Measurements from ENCODE around the gene RABAC1. TPM values are rescaled to one million over a fixed set of nuclear protein-coding genes. Genes with fewer than 3 reads are reported as not detected.

The RABAC1 gene
- total RNA-seq, 4 donors from 2014 or later = 75.6 to 235 (median 165) TPM

DNA sequence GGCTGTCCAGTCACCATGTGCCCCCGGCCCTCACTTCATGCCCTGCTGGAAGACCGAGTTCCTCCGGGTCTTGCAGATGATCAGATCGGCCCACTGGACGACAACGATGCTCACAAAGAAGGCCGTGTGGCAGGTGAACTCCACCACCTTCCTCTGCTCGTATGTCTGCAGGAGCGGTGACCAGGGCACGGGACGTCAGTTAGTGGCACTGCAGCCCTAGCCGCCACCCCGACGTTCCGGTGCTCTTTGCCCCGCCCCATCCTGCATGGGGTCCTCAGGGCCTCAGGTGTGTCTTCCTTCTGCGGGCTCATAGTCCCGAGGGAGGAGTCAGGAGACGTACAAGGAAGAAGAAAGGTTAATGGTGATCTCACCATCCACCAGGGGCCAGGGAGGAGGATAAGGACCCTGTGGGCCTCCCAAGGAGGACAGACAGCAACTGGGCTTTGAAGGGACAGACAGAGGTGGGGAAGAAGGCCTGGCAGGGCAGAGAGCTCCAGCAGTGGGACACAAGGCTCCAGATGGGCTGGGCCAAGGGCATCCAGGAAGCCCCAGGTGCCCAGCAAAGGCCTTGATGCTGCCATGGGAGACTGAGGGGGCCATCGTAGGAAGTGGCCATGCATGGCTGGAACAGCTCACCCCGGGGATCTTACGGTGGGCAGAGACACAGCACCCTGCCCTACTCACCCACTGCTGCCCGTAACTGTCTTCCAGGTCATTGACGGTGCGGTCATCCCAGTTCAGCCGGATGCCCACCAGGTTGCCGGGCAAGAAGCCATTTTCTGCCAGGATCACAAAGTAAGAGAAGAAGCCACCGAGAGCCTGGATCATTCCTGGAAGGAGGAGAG is 9.9 kb upstream of the RABAC1 start:
- TF ChIP-seq POLR2AphosphoS5 (IDR thresholded peaks at IDR 0.05) (no peak), EP300 (IDR thresholded peaks at IDR 0.05; ENCODE audit: low read depth) (no peak), POLR2A (IDR thresholded peaks at IDR 0.05) (no peak)
- TF ChIP-seq, protein P1, sequence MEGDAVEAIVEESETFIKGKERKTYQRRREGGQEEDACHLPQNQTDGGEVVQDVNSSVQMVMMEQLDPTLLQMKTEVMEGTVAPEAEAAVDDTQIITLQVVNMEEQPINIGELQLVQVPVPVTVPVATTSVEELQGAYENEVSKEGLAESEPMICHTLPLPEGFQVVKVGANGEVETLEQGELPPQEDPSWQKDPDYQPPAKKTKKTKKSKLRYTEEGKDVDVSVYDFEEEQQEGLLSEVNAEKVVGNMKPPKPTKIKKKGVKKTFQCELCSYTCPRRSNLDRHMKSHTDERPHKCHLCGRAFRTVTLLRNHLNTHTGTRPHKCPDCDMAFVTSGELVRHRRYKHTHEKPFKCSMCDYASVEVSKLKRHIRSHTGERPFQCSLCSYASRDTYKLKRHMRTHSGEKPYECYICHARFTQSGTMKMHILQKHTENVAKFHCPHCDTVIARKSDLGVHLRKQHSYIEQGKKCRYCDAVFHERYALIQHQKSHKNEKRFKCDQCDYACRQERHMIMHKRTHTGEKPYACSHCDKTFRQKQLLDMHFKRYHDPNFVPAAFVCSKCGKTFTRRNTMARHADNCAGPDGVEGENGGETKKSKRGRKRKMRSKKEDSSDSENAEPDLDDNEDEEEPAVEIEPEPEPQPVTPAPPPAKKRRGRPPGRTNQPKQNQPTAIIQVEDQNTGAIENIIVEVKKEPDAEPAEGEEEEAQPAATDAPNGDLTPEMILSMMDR (IDR thresholded peaks at IDR 0.05) = no peak
- in situ Hi-C loops (cut with MboI; ENCODE audit: low pct_ligation_motif_present in 1 of 4, low pct_unique_long_range_greater_than_20kb in 1 of 4, low sequenced_read_pairs in 3 of 4) = no loop called here
- DNase-seq = no peak
- H3K27me3 ChIP-seq = peaks cover 4% of the 10 kb centered on the region
- no peak overlapping the region for H3K4me3 ChIP-seq
- H3K9me3 ChIP-seq = no peaks in the 10 kb centered on the region
- intact Hi-C loops (cut with DNase I; ENCODE audit: low total_unique reads) = no loop called here
- H3K4me1 ChIP-seq = no peaks in the 10 kb centered on the region
- no peak overlapping the region for H3K27ac ChIP-seq
- 55 to 73% methylated on average over 8 to 28 of the region's 28 CpGs for WGBS, 2 donors (ENCODE audit: low coverage in 1 of 2)
- no peaks in the 10 kb centered on the region for H3K36me3 ChIP-seq

DNA sequence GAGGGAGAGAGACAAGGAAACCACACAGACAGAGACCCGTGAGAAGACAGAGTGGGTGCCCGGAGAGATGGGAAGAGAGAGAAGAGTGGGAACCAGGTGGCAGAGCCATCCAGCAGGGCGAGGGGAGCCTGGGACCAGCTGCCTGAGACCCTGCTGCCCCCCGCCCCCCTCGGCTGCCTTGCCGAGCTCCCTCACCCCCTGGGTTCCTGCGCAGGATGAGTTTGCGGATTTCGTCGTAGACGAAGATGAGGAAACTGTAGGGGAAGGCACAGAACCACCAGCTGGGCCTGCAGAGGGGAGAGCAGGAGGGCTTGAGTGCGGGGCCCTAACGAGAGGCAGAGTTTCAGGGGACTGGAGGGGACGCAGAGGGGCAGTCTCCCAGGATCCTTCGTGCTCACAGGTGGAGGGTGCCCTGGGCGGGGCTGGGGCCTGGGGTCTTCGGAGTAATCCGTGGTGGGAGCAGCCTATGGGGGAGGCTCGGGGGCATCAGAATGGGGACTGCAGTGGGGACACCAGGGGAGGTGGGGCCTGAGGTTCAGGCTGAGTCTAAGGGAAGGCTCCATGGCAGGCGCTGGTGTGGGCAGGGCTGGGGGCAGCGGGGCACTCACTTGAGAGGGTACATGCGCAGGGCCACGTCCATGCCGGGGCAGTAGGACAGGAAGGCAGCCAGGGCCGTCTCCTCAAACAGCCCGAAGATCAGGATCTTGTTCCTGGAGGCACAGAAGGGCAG is 8.1 kb upstream of the RABAC1 start:
- Histone ChIP-seq H3K36me3 (no peaks in the 10 kb centered on the region), H3K4me1 (no peaks in the 10 kb centered on the region), H3K4me3 (no peak overlapping the region), H3K9me3 (no peaks in the 10 kb centered on the region), H3K27me3 (peaks cover 4% of the 10 kb centered on the region), H3K27ac (no peak overlapping the region)
- in situ Hi-C loops (cut with MboI; ENCODE audit: low pct_ligation_motif_present in 1 of 4, low pct_unique_long_range_greater_than_20kb in 1 of 4, low sequenced_read_pairs in 3 of 4) = no loop called here
- no peak for TF ChIP-seq POLR2AphosphoS5 (IDR thresholded peaks at IDR 0.05)
- TF ChIP-seq EP300 (IDR thresholded peaks at IDR 0.05; ENCODE audit: low read depth) = no peak
- no peak for TF ChIP-seq POLR2A (IDR thresholded peaks at IDR 0.05)
- DNase-seq = no peak
- intact Hi-C loops (cut with DNase I; ENCODE audit: low total_unique reads) = no loop called here
- WGBS, 2 donors (ENCODE audit: low coverage in 1 of 2) = 50 to 76% methylated on average over 2 to 26 of the region's 26 CpGs

DNA sequence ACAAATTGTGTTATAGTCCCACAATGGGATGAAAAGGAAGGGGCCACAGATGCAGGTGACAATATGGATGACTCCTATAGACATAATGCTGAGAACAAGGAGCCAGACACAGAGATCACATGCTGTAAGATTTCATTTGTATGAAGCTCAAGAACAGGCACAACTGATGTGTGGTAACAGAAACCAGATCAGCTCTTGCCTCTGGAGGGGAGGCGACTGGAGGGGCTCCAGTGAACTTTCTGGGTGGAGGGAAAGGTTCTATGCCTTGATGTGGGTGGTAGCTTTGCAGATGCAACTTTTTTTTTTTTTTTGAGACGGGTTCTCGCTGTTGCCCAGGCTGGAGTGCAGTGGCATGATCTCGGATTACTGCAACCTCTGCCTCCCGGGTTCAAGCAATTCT is 6.0 kb upstream of the RABAC1 start:
- H3K27ac ChIP-seq = no peak overlapping the region
- intact Hi-C loops (cut with DNase I; ENCODE audit: low total_unique reads) (no loop called here), in situ Hi-C loops (cut with MboI; ENCODE audit: low pct_ligation_motif_present in 1 of 4, low pct_unique_long_range_greater_than_20kb in 1 of 4, low sequenced_read_pairs in 3 of 4) (no loop called here)
- H3K9me3 ChIP-seq = no peaks in the 10 kb centered on the region
- no peak for TF ChIP-seq POLR2AphosphoS5 (IDR thresholded peaks at IDR 0.05)
- TF ChIP-seq POLR2A (IDR thresholded peaks at IDR 0.05) = no peak
- TF ChIP-seq EP300 (IDR thresholded peaks at IDR 0.05; ENCODE audit: low read depth) = no peak
- TF ChIP-seq, protein P1 (IDR thresholded peaks at IDR 0.05) = no peak
- WGBS, 2 donors (ENCODE audit: low coverage in 1 of 2) = 62 to 68% methylated on average over 4 to 5 of the region's 5 CpGs
- no peaks in the 10 kb centered on the region for H3K4me1 ChIP-seq
- H3K36me3 ChIP-seq = no peaks in the 10 kb centered on the region
- no peak overlapping the region for H3K4me3 ChIP-seq
- DNase-seq = no peak
- peaks cover 4% of the 10 kb centered on the region for H3K27me3 ChIP-seq

DNA sequence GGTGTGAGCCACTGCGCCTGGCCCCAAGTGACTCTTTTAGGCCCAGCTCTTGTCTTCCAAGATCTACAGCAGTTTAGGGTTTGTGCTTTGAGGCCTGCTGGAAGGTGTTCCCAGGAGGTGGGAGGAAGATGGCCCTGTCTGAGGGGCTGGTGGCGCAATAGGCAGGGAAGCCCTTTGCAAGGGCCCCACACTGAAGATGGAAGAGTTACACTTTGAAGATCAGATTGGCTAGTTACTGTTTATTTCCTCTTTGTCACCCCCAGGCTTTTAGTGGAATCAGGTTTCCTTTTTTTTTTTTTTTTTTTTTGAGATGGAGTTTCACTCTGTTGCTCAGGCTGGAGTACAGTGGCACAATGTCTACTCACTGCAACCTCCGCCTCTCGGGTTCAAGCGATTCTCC is 1.9 kb upstream of the RABAC1 start:
- no peak overlapping the region for H3K27ac ChIP-seq
- WGBS, 2 donors (ENCODE audit: low coverage in 1 of 2) = 89 to 90% methylated on average over 1 to 5 of the region's 5 CpGs
- no peaks in the 10 kb centered on the region for H3K9me3 ChIP-seq
- H3K27me3 ChIP-seq = no peaks in the 10 kb centered on the region
- TF ChIP-seq POLR2A (IDR thresholded peaks at IDR 0.05) (no peak), POLR2AphosphoS5 (IDR thresholded peaks at IDR 0.05) (no peak), EP300 (IDR thresholded peaks at IDR 0.05; ENCODE audit: low read depth) (no peak)
- TF ChIP-seq, protein P1 (IDR thresholded peaks at IDR 0.05) = no peak
- H3K4me1 ChIP-seq = peaks cover 10 to 28% (median 13%) of the 10 kb centered on the region in 4 donors
- in situ Hi-C loops (cut with MboI; ENCODE audit: low pct_ligation_motif_present in 1 of 4, low pct_unique_long_range_greater_than_20kb in 1 of 4, low sequenced_read_pairs in 3 of 4) (no loop called here), intact Hi-C loops (cut with DNase I; ENCODE audit: low total_unique reads) (no loop called here)
- no peak overlapping the region for H3K4me3 ChIP-seq
- H3K36me3 ChIP-seq = no peaks in the 10 kb centered on the region
- DNase-seq = no peak

Data from transverse colon (tissue), 4 donors.